ENCODE results near the gene CCDC102B.

GRCh38 chr18:69044215-69044614 lies 246.3 kb downstream of the CCDC102B start:
- TF ChIP-seq SPI1 (IDR thresholded peaks at IDR 0.05; ENCODE audit: borderline replicate concordance, low read depth), result no peak
- TF ChIP-seq CTCF (IDR thresholded peaks at IDR 0.05; ENCODE audit: insufficient read depth, low read length), result no peak
- TF ChIP-seq POLR2AphosphoS5 (IDR thresholded peaks at IDR 0.05; ENCODE audit: low read depth), result no peak
